ENCODE data around the gene CLIC6.

Gene CLIC6

DNA sequence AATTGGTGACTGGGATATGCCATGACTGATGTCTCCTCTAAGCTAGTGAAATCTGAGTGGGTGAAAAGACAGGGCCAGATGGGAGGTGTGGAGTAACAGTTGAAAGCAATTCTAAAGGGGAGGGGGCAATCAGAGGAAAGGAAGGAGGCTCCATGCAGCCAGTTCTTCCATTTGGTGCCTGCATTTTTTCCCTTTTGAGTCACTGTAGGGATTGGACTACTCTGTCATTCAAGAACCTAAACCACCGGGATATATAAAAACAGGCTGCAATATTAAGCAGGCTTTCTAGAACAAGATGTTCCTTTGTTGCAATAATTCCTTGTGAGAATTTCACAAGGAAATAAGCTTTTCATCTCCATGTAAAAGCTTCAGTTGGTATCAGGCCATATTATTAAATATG lies 18.3 kb downstream of the CLIC6 start:
- no peak overlapping the region for H3K27ac ChIP-seq
- TF ChIP-seq, protein P1, sequence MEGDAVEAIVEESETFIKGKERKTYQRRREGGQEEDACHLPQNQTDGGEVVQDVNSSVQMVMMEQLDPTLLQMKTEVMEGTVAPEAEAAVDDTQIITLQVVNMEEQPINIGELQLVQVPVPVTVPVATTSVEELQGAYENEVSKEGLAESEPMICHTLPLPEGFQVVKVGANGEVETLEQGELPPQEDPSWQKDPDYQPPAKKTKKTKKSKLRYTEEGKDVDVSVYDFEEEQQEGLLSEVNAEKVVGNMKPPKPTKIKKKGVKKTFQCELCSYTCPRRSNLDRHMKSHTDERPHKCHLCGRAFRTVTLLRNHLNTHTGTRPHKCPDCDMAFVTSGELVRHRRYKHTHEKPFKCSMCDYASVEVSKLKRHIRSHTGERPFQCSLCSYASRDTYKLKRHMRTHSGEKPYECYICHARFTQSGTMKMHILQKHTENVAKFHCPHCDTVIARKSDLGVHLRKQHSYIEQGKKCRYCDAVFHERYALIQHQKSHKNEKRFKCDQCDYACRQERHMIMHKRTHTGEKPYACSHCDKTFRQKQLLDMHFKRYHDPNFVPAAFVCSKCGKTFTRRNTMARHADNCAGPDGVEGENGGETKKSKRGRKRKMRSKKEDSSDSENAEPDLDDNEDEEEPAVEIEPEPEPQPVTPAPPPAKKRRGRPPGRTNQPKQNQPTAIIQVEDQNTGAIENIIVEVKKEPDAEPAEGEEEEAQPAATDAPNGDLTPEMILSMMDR (conservative IDR thresholded peaks at IDR 0.05), result no peak
- no peak for TF ChIP-seq ZFX (IDR thresholded peaks at IDR 0.05)

DNA sequence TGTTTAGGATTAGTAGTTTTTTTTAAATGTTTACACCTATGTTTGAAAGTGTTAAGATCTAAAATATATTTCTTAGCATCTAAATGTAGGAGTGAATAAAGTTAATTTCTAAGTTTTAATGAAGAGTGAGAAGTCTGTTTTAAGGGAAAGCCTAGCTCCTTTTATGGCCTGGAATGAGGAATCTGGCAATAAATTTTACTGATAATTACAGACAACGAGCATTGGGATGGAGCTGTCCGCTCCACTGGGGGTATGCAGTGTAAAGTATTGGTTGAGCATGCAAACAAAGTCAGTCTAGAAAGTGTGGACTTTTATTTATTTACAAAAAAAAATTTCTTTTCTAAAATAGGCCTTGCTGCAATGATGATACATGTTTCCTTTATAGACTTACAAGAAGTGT lies 19.0 kb downstream of the CLIC6 start:
- TF ChIP-seq, protein P1 (conservative IDR thresholded peaks at IDR 0.05), result no peak
- TF ChIP-seq ZFX (IDR thresholded peaks at IDR 0.05), result no peak
- H3K27ac ChIP-seq, result no peak overlapping the region

DNA sequence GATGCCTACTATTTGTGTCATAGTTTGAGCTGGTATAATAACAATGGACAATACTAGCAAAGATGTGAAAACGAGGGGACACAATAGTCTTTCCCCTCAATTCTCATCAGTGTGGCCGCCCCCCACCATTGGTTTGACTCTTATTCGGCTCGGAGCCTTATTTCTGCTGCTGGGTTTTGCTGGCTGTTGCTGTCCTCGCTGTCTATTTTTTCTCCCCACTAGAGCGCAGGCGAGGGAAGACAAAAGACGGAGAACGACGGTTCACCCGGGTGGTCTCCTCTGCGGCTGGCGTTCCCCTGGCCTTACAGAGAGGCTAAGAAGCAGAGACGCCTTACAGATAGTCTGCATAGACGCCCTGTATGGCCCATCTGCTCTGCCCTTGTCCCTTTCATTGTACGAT lies 19.4 kb downstream of the CLIC6 start:
- TF ChIP-seq, protein P1 (conservative IDR thresholded peaks at IDR 0.05), result no peak
- no peak for TF ChIP-seq ZFX (IDR thresholded peaks at IDR 0.05)

DNA sequence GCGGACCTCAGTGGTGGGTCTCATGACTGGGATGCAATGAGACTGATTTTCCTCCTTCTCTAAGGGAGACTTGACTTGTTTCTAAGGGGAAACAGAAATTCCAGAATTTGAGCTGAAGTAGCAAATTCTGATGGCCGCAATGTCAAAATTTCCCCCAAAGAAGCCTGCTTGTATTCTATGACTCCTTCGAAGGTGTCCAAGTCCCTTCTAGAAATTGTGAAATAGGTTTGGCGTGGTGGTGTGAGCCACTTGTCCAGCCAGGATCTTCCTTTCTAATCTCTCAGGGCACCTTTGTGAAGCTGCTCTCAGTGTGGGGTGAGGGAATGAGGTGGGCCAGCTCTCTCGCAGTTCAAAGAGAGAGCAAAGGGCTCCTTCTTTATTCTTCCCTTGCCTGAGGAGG lies 19.9 kb downstream of the CLIC6 start:
- no peak overlapping the region for H3K27ac ChIP-seq
- TF ChIP-seq, protein P1 (conservative IDR thresholded peaks at IDR 0.05), result no peak
- no peak for TF ChIP-seq ZFX (IDR thresholded peaks at IDR 0.05)

More for the DNA sequence above, 19.4 kb downstream of the CLIC6 start:
- H3K27ac ChIP-seq, result no peak overlapping the region

DNA sequence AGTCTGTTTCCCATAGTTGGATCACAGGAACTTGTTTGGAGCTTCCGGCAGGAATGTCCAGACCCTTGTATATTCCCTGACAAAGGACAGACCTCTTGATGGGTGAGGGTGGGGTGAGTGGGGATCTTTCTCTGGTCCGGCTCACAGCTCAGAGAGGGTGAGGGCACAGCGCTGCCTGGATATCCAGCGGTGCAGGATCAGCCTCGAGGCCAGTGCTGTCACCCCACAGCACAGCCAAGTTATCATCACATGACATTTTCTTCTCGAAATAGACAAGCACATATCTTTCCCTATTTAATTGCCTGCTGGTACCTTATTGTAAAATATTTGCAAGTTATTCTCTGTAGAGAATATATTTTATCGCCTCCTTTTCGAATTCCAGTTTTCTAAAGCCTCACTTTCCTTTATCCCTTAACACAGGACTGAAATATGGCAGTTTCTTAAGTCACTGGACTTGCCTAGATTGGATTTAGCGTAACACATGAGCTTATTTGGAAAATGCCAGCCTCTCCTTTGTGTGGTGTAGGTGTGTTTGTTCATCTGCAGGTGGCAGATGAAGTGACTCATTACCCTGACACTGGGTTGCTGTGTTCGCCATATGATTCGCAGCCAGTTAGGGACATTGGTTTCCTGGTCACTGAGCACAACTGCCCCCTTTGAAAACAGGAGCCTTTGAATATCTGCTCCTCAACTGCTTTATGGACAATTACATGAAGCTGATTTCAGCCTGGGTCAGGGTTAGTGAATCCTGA lies 21.4 kb downstream of the CLIC6 start:
- H3K27ac ChIP-seq, result peak overlapping the region; percentile 26; the same call in 1 of the 2 replicates
- no peak for TF ChIP-seq ZFX (IDR thresholded peaks at IDR 0.05)
- TF ChIP-seq, protein P1 (conservative IDR thresholded peaks at IDR 0.05), result no peak

DNA sequence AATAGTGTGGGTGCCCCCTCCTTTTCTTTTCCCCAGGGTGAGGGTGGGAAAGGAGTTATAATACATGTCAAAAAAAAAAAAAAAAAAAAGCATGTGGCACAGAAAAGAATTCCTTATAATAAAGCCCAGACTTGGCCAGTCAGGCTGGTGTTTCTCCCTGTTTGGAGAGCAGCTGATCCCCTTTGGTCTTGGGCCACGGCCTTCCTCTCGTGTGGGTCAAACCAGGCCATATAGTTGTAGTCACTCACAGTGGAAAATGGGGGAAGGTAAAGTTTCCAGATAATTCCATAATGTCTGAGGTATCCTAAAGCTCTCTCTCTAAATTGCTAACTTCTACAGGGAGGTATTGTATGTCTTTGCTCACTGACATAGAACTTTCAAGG lies 22.0 kb downstream of the CLIC6 start:
- no peak for TF ChIP-seq ZFX (IDR thresholded peaks at IDR 0.05)
- TF ChIP-seq, protein P1 (conservative IDR thresholded peaks at IDR 0.05), result no peak
- H3K27ac ChIP-seq, result peak overlapping the region; percentile 26; the same call in 1 of the 2 replicates

DNA sequence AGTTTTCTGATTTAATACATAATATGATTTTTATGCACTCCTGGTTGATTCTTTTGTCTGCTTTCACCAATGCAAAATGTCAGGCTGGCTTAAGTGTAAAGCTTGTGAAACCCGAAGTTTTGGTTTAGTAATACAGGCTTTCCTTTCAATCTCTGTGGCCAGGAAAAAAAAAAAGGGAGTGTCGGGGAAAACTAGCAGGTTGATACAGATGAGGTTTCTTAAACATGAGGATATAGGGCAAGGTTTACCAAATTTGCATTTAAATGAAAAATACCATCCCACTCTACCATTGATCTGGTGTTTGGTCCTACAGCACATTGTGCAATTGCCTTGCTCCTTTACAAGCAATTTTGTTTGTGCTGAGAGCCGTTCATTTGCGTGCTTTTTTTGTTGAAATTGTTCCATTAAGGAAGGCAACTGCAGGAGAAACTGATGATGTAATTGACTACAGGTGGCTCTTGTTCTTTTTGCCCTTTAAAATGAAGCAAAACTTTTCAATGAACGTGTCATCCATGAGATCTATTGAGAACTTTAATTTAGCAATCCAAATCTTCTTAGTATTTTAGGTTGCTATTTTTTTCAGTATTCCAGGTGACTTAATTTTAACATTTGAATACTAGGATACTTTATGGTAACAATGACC lies 22.7 kb downstream of the CLIC6 start:
- TF ChIP-seq, protein P1 (conservative IDR thresholded peaks at IDR 0.05), result no peak
- TF ChIP-seq ZFX (IDR thresholded peaks at IDR 0.05), result no peak
- no peak overlapping the region for H3K27ac ChIP-seq

Measured in C4-2B (cell line).